ENCODE results near the gene LAMA3.

LAMA3 gene

GRCh38 chr18:23682472-23682871 lies 6.8 kb upstream of the LAMA3 start:
- Histone ChIP-seq H2AFZ (ENCODE audit: low read length) (no peak overlapping the region), H3K9me3 (ENCODE audit: insufficient read depth, low read depth, low read length) (no peaks in the 10 kb centered on the region), H3K9ac (ENCODE audit: low read depth, low read length, poor library complexity, severe bottlenecking) (no peak overlapping the region), H3K36me3 (ENCODE audit: insufficient read depth, low read length) (no peaks in the 10 kb centered on the region), H3K79me2 (ENCODE audit: insufficient read depth, low read length) (no peaks in the 10 kb centered on the region), H3K4me1 (ENCODE audit: insufficient read depth, low read length, poor library complexity, severe bottlenecking) (no peaks in the 10 kb centered on the region), H3K4me3 (ENCODE audit: low read length, poor library complexity, severe bottlenecking) (no peak overlapping the region), H4K20me1 (ENCODE audit: insufficient read depth, low read length, poor library complexity, severe bottlenecking) (no peaks in the 10 kb centered on the region), H3K4me2 (ENCODE audit: low read depth, low read length, poor library complexity, severe bottlenecking) (no peak overlapping the region), H3F3A (ENCODE audit: low read depth) (no peaks in the 10 kb centered on the region), H3K9me2 (replicated peaks; ENCODE audit: low read depth, low read length) (no peaks in the 10 kb centered on the region), H3K27me3 (ENCODE audit: insufficient read depth, low read length, poor library complexity, severe bottlenecking) (no peaks in the 10 kb centered on the region)
- TF ChIP-seq EZH2phosphoT487 (IDR thresholded peaks at IDR 0.05; ENCODE audit: borderline replicate concordance) = no peak
- no peak for TF ChIP-seq CTCF (conservative IDR thresholded peaks at IDR 0.05; ENCODE audit: low read length)

- no peaks in the 10 kb centered on the region for H3K9me2 ChIP-seq (replicated peaks; ENCODE audit: low read depth, low read length)
- H3K27me3 ChIP-seq (ENCODE audit: insufficient read depth, low read length, poor library complexity, severe bottlenecking) = no peaks in the 10 kb centered on the region
- H3F3A ChIP-seq (ENCODE audit: low read depth) = no peaks in the 10 kb centered on the region
- no peak overlapping the region for H3K4me2 ChIP-seq (ENCODE audit: low read depth, low read length, poor library complexity, severe bottlenecking)
- H3K9ac ChIP-seq (ENCODE audit: low read depth, low read length, poor library complexity, severe bottlenecking) = no peak overlapping the region
- H3K4me1 ChIP-seq (ENCODE audit: insufficient read depth, low read length, poor library complexity, severe bottlenecking) = no peaks in the 10 kb centered on the region
- H3K9me3 ChIP-seq (ENCODE audit: insufficient read depth, low read depth, low read length) = no peaks in the 10 kb centered on the region
- no peak overlapping the region for H2AFZ ChIP-seq (ENCODE audit: low read length)
- H4K20me1 ChIP-seq (ENCODE audit: insufficient read depth, low read length, poor library complexity, severe bottlenecking) = no peaks in the 10 kb centered on the region
- no peaks in the 10 kb centered on the region for H3K79me2 ChIP-seq (ENCODE audit: insufficient read depth, low read length)
- no peaks in the 10 kb centered on the region for H3K36me3 ChIP-seq (ENCODE audit: insufficient read depth, low read length)
- no peak overlapping the region for H3K4me3 ChIP-seq (ENCODE audit: low read length, poor library complexity, severe bottlenecking)
- no peak for TF ChIP-seq EZH2phosphoT487 (IDR thresholded peaks at IDR 0.05; ENCODE audit: borderline replicate concordance)
- TF ChIP-seq CTCF (conservative IDR thresholded peaks at IDR 0.05; ENCODE audit: low read length) = no peak
These were observed 6.1 kb upstream of the LAMA3 start for GRCh38 chr18:23683155-23683554.

GRCh38 chr18:23683671-23684070 lies 5.6 kb upstream of the LAMA3 start:
- Histone ChIP-seq H3K79me2 (ENCODE audit: insufficient read depth, low read length) (no peaks in the 10 kb centered on the region), H3K9me2 (replicated peaks; ENCODE audit: low read depth, low read length) (no peaks in the 10 kb centered on the region), H3K4me3 (ENCODE audit: low read length, poor library complexity, severe bottlenecking) (no peak overlapping the region), H3K4me2 (ENCODE audit: low read depth, low read length, poor library complexity, severe bottlenecking) (no peak overlapping the region), H3K9ac (ENCODE audit: low read depth, low read length, poor library complexity, severe bottlenecking) (no peak overlapping the region), H3K27me3 (ENCODE audit: insufficient read depth, low read length, poor library complexity, severe bottlenecking) (no peaks in the 10 kb centered on the region), H3K4me1 (ENCODE audit: insufficient read depth, low read length, poor library complexity, severe bottlenecking) (no peaks in the 10 kb centered on the region), H2AFZ (ENCODE audit: low read length) (no peak overlapping the region), H3F3A (ENCODE audit: low read depth) (no peaks in the 10 kb centered on the region), H3K36me3 (ENCODE audit: insufficient read depth, low read length) (no peaks in the 10 kb centered on the region), H3K9me3 (ENCODE audit: insufficient read depth, low read depth, low read length) (no peaks in the 10 kb centered on the region), H4K20me1 (ENCODE audit: insufficient read depth, low read length, poor library complexity, severe bottlenecking) (no peaks in the 10 kb centered on the region)
- TF ChIP-seq CTCF (conservative IDR thresholded peaks at IDR 0.05; ENCODE audit: low read length) (no peak), EZH2phosphoT487 (IDR thresholded peaks at IDR 0.05; ENCODE audit: borderline replicate concordance) (no peak)

All from Loucy (cell line).